Urinary bladder (tissue), 4 donors: Measurements from ENCODE around the gene RAPGEFL1. TPM values are rescaled to one million over a fixed set of nuclear protein-coding genes. Genes with fewer than 3 reads are reported as not detected.
"Not testable (repeated sequence)": the region's sequence is repeated elsewhere in the genome, so short reads cannot be mapped to it uniquely, and the experiment has no call there.

Source experiments
- DNase-seq: peaks from one replicate; pipeline ENCODE4 v3.0.0-alpha.2; 2015; ENCODE audit errors: extremely low spot score
- H3K27ac ChIP-seq: one replicate; pipeline ENCODE4 v1.5.1; 2013; ENCODE audit warnings: low read depth, mild to moderate bottlenecking, moderate library complexity
- H3K36me3 ChIP-seq: one replicate; pipeline ENCODE4 v1.6.1; 2013; ENCODE audit warnings: mild to moderate bottlenecking, moderate library complexity; ENCODE audit not compliant: insufficient read depth
- H3K4me1 ChIP-seq: one replicate; pipeline ENCODE4 v1.6.1; 2013; ENCODE audit warnings: mild to moderate bottlenecking, moderate library complexity; ENCODE audit not compliant: insufficient read depth
- H3K4me3 ChIP-seq: one replicate; pipeline ENCODE4 v1.5.1; 2013; ENCODE audit warnings: low read depth, low read length
- WGBS: extraction: QIAGEN DNeasy Blood & Tissue Kit; methylation state at CpG from one replicate; pipeline ENCODE4 v1.1.7; 2013; 5-methylcytosine and 5-hydroxymethylcytosine counted together
- polyA plus RNA-seq: library from polyadenylated mRNA; stranded (reverse); fragments of 200-250 nt; gene quantifications from one replicate; pipeline ENCODE4 v1.2.3, GENCODE V29; 2013
- total RNA-seq: library from RNA; depleted of rRNA; stranded (reverse); fragments of >200 nt; gene quantifications from one replicate; pipeline ENCODE4 v1.2.3, GENCODE V29; 2014
- donor health status: healthy with polysubstance abuse.
- donor health status: healthy.

RAPGEFL1 gene
- total and polyA plus RNA-seq, 2 donors, result 8.0 to 10.9 TPM

DNA sequence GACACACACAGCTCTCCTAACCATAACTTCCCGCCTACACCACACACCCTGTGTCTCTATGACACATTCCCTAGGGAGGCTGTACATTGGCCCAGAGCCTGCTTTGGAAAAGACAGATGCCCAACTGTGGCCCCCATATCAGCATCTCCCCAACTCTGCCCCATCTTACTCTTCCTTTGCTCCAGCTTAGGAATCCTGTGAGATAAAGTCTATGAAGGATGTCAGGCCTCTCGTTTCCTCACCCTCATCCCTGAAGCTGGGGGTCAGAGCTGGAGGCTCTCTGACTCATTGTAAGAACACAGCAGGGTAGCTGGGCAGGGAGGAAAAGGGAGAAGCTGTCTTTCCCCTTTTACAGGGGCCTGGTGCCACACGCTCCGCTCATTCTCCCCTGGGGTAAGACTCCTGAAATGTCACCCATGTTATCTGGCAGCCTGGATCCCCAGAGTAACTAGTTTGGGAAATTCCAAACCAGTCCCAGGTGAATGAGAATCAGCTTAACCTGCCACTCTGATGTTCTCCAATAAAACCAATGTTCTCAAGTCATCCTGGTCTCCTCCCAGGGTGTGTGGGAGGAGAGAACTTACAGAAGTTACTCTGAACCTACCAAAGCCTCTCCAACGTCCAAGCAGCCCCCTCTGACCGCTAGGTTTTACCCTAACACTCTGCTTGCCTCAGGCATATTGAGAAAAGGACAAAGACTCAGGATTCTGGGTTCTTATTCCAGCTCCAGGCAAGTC, 2.8 kb downstream of the RAPGEFL1 start:
- 77% methylated on average over 6 of the region's 6 CpGs for WGBS
- Histone ChIP-seq H3K27ac (peak overlapping the region; percentile 55), H3K4me1 (no peaks in the 10 kb centered on the region)

DNA sequence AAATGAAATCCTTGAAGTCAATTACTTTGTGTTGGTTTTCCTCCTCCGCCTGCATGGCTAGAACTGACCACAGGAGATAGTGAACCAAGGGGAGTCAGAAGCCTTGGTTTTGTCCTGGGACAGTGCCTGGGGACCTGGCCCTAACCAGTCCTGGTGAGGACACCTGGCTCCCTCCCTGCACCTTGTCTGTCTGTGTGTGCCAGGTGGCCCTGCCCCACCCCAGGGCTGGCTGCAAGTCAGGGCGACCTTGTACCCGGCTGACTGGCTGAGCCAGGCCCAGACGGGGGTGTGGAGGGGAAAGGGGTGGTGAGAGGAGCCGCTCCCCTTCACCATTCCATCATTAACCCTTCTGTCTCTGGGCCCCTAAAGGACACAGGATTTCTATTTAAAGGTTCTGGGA, 3.4 kb downstream of the RAPGEFL1 start:
- Histone ChIP-seq H3K4me1 (no peaks in the 10 kb centered on the region), H3K4me3 (no peak overlapping the region), H3K27ac (peak overlapping the region; percentile 55), H3K36me3 (no peaks in the 10 kb centered on the region)
- DNase-seq, result no peak
- 57% methylated on average over 5 of the region's 5 CpGs for WGBS

More for the DNA sequence above, 2.8 kb downstream of the RAPGEFL1 start:
- H3K36me3 ChIP-seq, result no peaks in the 10 kb centered on the region
- H3K4me3 ChIP-seq, result no peak overlapping the region
- no peak for DNase-seq

DNA sequence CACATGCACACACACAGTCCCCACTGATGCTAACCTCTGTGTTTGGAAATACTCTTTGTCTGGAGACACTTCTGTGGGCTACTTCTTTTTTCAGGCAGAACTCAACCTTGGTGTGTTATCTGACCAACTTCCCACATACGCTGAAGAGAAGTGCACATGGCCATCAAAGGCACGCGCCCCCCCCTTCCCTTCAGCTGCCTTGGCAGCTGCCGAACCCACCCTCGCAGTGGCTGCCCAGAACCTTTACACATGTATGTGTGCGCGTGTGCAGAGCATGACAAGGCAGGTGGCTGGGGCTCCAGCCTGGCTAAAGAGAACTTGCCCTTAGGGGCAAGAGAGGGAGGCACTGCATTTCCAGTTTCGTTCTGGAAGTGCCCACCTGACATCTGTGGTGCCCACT, 3.9 kb downstream of the RAPGEFL1 start:
- Histone ChIP-seq H3K4me1 (no peaks in the 10 kb centered on the region), H3K27ac (no peak overlapping the region), H3K36me3 (no peaks in the 10 kb centered on the region), H3K4me3 (no peak overlapping the region)
- WGBS, result 80% methylated on average over 8 of the region's 8 CpGs
- DNase-seq, result no peak

DNA sequence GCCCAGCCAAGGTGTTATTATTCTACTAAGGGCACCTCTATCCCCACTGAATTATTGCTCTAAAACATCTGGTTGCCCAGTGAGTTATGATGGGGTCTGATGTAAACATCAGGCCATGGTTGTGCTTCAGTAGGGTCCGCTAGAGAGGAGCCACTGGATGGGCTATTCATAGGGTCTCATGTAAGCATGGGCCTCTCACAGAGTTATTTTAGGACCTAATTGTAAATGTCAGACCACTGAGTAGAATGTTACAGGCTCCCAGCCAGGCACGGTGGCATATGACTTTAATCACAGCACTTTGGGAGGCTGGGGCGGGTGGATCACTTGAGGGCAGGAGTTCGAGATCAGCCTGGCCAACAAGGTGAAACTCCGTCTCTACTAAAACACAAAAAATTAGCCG, 5.3 kb downstream of the RAPGEFL1 start:
- 80% methylated on average over 6 of the region's 6 CpGs for WGBS
- H3K36me3 ChIP-seq, result no peaks in the 10 kb centered on the region
- no peak overlapping the region for H3K4me3 ChIP-seq
- no peak for DNase-seq
- H3K4me1 ChIP-seq, result no peaks in the 10 kb centered on the region
- no peak overlapping the region for H3K27ac ChIP-seq

DNA sequence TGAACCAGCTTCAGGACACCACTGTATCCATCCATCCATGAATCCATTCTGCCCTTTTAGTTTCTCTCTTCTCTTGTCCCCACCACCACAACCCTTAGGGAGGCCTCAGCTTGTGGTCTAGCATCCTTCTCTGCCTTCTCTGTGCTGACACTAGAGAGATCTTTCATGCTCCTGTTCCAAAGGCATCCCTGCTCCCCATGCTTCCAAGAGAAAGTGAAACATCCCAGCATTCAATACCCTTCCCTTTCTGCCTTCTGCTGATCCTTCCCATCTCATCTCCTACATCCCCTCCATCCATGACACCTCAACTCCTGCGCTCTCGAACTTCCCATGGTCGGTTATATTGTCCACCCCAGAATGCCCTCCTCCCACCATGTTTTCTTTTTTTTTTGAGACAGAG, 10.0 kb downstream of the RAPGEFL1 start:
- WGBS, result 89% methylated on average over 3 of the region's 3 CpGs
- Histone ChIP-seq H3K36me3 (no peaks in the 10 kb centered on the region), H3K27ac (no peak overlapping the region), H3K4me1 (no peaks in the 10 kb centered on the region), H3K4me3 (no peak overlapping the region)
- no peak for DNase-seq

DNA sequence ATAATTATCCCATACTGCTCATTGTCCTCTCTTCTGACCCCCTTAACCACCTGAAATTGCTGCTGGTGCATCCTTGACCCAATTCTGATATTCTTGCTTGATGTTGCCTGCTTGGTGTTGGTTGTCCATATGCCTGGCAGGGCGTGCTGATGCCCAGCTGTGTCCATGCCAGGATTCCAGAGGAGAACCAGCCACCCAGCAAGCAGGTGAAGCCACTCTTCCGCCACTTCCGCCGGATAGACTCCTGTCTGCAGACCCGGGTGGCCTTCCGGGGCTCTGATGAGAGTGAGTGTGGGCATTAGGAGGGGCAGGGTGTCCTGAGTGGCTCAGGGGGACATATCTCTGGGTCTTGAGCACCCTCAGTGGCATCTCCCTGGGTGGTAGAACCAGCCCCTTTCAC, 11.4 kb downstream of the RAPGEFL1 start:
- no peak for DNase-seq
- no peak overlapping the region for H3K27ac ChIP-seq
- 94% methylated on average over 6 of the region's 6 CpGs for WGBS
- H3K4me3 ChIP-seq, result no peak overlapping the region
- no peaks in the 10 kb centered on the region for H3K4me1 ChIP-seq
- H3K36me3 ChIP-seq, result no peaks in the 10 kb centered on the region

DNA sequence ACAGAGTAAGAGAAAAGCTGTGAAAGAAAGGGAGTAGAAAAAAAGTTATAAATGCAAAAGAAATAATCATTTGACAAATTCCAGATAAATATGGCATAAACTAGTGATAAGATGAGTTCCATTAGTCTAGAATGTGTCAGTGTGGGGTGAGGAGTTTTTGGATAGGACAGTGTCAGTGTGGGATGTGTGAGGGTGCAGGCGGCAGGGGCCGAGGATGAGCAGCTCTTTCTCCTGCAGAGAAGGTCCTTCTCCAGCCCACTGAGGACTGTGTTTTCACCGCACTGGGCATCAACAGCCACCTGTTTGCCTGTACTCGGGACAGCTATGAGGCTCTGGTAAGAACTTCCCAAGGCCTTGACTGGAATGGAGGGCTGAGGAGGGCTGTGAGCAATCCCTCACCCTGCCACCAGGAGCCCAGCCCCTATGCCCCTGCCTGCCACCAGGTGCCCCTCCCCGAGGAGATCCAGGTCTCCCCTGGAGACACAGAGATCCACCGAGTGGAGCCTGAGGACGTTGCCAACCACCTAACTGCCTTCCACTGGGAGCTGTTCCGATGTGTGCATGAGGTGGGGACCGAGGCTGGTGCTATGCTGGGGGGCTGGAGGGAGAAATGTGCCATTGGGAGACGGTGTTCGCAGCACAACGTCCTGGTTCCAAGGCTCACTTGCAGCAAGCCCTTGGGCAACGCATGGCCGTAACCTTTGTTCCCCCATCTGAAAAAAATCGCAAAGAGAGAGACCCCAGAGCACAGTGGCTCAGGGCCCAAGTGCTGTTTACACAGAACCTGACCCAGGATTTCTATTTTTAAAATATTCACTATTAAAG, 13.1 kb downstream of the RAPGEFL1 start:
- Histone ChIP-seq H3K27ac (no peak overlapping the region), H3K36me3 (no peaks in the 10 kb centered on the region), H3K4me3 (no peak overlapping the region), H3K4me1 (no peaks in the 10 kb centered on the region)
- WGBS, result 72% methylated on average over 15 of the region's 15 CpGs
- no peak for DNase-seq

DNA sequence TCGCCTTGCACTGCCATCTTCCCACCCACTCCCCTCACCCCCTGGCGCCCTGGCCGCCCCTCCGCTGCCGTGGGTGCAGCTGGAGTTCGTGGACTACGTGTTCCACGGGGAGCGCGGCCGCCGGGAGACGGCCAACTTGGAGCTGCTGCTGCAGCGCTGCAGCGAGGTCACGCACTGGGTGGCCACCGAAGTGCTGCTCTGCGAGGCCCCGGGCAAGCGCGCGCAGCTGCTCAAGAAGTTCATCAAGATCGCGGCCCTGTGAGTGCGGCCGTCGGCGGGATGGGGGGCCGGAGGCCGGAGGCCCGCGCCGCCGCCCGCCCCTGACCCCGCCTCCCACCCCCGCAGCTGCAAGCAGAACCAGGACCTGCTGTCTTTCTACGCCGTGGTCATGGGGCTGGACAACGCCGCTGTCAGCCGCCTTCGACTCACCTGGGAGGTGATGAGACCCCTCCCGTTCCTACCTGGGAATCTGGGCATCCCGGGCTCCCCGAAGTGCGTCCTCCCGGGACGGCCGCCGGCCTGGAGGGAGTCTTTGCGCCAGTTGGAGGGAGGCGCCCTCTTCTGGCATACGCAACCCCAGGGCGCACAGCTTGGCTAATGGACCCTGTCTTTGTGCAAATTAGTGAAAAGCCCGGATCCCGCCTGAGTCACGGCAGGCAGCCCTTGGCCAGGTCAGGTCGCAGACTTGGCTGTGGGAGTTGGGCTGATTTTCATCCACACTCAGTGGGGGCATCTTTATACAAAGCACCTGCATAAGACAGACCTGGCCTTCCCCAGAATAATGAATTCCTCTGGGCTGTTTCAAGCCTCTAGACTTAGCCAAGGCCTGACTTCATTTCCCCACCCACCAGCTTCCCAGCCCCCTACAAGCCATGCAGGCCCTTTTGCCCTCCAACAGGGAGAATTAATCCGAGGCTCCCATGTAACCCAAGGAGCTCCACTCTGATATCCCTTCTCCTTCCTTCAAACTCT, 14.3 kb downstream of the RAPGEFL1 start:
- Histone ChIP-seq H3K27ac (no peak overlapping the region), H3K36me3 (no peaks in the 10 kb centered on the region), H3K4me3 (peak overlapping the region; percentile 50), H3K4me1 (no peaks in the 10 kb centered on the region)
- 5% methylated on average over 60 of the region's 60 CpGs for WGBS
- DNase-seq, result no peak

DNA sequence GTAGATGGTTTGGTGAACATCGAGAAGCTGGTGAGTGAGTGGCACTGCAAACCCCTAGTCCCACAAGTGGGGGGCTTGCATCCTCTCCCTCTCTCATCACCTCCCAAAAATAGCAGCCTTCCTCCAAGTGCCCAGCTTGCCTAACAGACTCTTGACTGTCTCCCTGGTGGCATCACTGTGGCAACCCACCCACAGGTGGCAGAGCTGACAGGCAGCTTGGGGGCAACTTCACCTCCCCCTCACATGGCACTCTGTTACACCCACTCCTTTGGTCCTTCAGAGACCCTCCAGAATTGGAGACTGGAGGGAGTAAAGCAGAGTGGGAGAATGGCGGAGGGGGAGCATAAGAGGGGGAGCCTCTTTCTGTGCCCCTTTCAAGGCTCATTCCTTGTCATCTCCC, 15.7 kb downstream of the RAPGEFL1 start:
- WGBS, result 97% methylated on average over 2 of the region's 2 CpGs
- DNase-seq, result no peak
- H3K4me1 ChIP-seq, result no peaks in the 10 kb centered on the region
- H3K27ac ChIP-seq, result no peak overlapping the region
- H3K4me3 ChIP-seq, result no peak overlapping the region
- no peaks in the 10 kb centered on the region for H3K36me3 ChIP-seq

DNA sequence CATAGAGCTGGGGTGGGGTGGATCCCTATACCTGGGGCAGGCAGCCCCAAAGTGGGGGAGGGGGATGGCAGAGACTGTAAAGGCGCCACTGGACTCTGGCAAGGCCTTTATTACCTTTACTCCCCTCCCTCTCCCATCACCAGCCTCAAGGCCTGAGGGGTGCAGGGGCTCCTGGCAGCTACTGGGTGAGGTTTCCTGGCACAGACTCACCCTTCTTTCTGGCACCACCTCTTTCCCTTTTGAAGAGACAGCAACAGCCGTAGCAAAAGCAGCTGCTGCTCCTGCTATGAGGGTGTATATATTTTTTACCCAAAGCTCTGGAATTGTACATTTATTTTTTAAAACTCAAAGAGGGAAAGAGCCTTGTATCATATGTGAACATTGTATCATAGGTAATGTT, 17.6 kb downstream of the RAPGEFL1 start:
- Histone ChIP-seq H3K36me3 (no peaks in the 10 kb centered on the region), H3K4me1 (no peaks in the 10 kb centered on the region), H3K27ac (no peak overlapping the region), H3K4me3 (no peak overlapping the region)
- DNase-seq, result no peak
- WGBS, result 70% methylated on average over 2 of the region's 2 CpGs

DNA sequence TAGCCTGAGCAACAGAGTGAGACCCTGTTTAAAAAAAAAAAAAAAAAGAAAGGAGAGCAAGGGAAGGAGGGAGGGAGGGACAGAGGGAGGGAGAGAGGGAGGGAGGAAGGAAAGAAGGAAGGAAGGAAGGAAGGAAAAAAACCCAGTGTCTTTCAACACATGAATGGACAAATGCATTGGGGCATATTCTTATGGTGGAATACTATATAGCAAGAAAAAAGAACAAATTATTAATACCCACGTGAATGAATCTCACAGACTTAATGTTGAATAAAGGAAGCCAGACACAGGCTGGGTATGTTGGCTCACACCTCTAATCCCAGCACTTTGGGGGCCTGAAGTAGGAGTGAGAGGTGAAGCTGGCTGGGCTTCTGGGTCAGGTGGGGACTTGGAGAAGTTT, 20.3 kb downstream of the RAPGEFL1 start:
- H3K36me3 ChIP-seq, result no peaks in the 10 kb centered on the region
- H3K4me3 ChIP-seq, result no peak overlapping the region
- H3K4me1 ChIP-seq, result no peaks in the 10 kb centered on the region
- no peak for DNase-seq
- no peak overlapping the region for H3K27ac ChIP-seq
- WGBS, result 74% methylated on average over 1 of the region's 1 CpG

DNA sequence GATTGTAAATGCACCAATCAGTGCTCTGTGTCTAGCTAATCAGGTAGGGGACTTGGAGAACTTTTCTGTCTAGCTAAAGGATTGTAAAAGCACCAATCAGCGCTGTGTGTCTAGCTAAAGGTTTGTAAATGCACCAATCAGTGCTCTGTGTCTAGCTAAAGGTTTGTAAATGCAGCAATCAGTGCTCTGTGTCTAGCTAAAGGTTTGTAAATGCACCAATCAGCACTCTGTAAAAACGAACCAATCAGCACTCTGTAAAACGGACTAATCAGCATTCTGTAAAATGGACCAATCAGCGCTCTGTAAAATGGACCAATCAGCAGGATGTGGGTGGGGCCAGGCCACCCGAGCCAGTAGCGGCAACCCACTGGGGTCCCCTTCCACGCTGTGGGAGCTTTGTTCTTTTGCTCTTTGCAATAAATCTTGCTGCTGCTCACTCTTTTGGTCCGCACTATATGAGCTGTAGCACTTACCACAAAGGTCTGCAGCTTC, 20.7 kb downstream of the RAPGEFL1 start:
- H3K36me3 ChIP-seq, H3K4me3 ChIP-seq, DNase-seq, H3K4me1 ChIP-seq, H3K27ac ChIP-seq: not testable (repeated sequence)
- 73% methylated on average over 8 of the region's 8 CpGs for WGBS

DNA sequence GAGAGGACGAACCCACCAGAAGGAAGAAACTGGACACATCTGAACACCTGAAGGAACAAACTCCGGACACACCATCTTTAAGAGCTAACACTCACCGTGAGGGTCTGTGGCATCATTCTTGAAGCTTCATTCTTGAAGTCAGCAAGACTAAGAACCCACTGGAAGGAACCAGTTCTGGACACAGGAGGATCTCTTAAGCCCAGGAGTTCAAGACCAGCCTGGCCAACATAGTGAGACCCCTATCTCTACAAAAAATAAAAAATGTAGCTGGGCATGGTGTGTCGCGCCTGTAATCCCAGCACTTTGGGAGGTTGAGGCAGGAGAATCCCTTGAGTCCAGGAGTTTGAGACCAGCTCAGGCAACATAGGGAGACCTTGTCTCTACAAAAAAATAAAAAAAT, 21.3 kb downstream of the RAPGEFL1 start:
- WGBS, result 89% methylated on average over 5 of the region's 5 CpGs
- H3K27ac ChIP-seq, result no peak overlapping the region
- H3K36me3 ChIP-seq, result no peaks in the 10 kb centered on the region
- no peak overlapping the region for H3K4me3 ChIP-seq
- DNase-seq, result no peak
- H3K4me1 ChIP-seq, result no peaks in the 10 kb centered on the region
